IPS-NIHi11 (cell line): Measurements from ENCODE around the gene SLC44A4.
"Not testable (repeated sequence)": the region's sequence is repeated elsewhere in the genome, so short reads cannot be mapped to it uniquely, and the experiment has no call there.

Experiments
- DNase-seq: peaks from one replicate; pipeline ENCODE4 v3.0.0; 2012; ENCODE audit warnings: mixed read lengths, low spot score

The SLC44A4 gene

GRCh38 chr6:31827286-31828079 is 51.3 kb downstream of the SLC44A4 start, which contains the start of gene HSPA1B:
Gene HSPA1B, plus strand, starts transcription at chr6:31827738. Its CDS starts 213 bp downstream, at chr6:31827951.
- DNase-seq = peak; percentile 96

GRCh38 chr6:31826793-31827285 is 52.0 kb downstream of the SLC44A4 start:
- peak; percentile 49 for DNase-seq

DNA sequence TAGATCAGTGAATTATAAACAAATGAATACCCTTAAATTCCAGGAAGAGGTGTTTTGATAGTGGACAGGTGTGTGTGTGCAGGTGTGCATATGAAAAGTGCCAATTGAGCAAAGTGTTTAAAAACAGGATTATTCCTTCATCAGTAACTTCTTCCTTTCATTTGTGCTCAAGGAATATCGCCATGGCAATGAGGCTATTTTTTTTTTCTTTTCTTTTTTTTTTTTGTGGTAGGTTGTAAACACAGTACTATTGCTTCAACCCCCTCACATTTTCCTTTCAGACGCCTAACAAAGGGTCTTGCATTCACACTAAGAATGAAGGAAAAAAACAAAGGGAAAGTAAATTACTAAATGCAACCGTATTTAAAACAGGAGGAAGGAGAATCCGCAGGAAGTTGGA is 53.2 kb downstream of the SLC44A4 start:
- no peak for DNase-seq

GRCh38 chr6:31823592-31824196 is 55.1 kb downstream of the SLC44A4 start:
- not testable (repeated sequence) for DNase-seq

- peak; percentile 59 for DNase-seq
Measured at GRCh38 chr6:31822036-31822821, 56.6 kb downstream of the SLC44A4 start.

- DNase-seq = peak; percentile 58
Measured at GRCh38 chr6:31821301-31822035, 57.3 kb downstream of the SLC44A4 start.

DNA sequence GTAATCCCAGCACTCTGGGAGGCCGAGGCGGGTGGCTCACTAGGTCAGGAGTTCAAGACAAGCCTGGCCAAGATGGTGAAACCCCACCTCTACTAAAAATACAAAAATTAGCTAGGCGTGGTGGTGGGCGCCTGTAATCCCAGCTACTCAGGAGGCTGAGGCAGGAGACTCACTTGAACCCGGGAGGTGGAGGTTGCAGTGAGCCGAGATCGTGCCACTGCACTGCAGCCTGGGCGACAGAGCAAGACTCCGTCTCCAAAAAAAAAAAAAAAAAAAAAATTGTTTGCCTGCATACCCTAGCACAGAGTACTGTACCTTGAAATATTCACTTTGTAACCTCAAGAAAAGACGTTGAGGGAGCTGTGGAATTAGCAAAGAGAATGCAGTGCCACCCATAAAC is 58.4 kb downstream of the SLC44A4 start:
- DNase-seq = not testable (repeated sequence)

DNA sequence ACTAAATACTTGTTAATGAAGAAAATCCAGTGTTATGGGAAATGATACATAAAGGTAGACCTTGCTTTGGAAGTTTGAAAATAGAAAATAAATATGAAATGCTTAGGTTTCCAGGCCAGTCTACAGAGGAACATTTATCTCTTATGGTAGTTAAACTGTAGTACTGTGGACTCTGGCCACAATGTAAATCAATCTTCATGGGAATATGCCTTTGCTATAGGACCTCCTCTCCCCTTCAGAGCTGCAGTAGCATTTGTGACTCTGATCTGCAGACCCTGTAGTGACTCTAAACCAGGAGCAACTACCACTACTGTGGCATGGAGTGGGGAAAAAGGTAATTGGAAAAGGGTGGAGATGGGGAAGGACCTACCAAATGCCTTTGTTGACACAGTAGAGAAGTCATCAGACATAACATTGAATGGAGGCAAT is 58.9 kb downstream of the SLC44A4 start:
- no peak for DNase-seq

- DNase-seq = not testable (repeated sequence)
Measured at GRCh38 chr6:31817929-31818511, 60.8 kb downstream of the SLC44A4 start.

DNA sequence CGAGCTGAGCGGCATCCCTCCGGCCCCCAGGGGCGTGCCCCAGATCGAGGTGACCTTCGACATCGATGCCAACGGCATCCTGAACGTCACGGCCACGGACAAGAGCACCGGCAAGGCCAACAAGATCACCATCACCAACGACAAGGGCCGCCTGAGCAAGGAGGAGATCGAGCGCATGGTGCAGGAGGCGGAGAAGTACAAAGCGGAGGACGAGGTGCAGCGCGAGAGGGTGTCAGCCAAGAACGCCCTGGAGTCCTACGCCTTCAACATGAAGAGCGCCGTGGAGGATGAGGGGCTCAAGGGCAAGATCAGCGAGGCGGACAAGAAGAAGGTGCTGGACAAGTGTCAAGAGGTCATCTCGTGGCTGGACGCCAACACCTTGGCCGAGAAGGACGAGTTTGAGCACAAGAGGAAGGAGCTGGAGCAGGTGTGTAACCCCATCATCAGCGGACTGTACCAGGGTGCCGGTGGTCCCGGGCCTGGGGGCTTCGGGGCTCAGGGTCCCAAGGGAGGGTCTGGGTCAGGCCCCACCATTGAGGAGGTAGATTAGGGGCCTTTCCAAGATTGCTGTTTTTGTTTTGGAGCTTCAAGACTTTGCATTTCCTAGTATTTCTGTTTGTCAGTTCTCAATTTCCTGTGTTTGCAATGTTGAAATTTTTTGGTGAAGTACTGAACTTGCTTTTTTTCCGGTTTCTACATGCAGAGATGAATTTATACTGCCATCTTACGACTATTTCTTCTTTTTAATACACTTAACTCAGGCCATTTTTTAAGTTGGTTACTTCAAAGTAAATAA is 61.5 kb downstream of the SLC44A4 start:
- not testable (repeated sequence) for DNase-seq

DNA sequence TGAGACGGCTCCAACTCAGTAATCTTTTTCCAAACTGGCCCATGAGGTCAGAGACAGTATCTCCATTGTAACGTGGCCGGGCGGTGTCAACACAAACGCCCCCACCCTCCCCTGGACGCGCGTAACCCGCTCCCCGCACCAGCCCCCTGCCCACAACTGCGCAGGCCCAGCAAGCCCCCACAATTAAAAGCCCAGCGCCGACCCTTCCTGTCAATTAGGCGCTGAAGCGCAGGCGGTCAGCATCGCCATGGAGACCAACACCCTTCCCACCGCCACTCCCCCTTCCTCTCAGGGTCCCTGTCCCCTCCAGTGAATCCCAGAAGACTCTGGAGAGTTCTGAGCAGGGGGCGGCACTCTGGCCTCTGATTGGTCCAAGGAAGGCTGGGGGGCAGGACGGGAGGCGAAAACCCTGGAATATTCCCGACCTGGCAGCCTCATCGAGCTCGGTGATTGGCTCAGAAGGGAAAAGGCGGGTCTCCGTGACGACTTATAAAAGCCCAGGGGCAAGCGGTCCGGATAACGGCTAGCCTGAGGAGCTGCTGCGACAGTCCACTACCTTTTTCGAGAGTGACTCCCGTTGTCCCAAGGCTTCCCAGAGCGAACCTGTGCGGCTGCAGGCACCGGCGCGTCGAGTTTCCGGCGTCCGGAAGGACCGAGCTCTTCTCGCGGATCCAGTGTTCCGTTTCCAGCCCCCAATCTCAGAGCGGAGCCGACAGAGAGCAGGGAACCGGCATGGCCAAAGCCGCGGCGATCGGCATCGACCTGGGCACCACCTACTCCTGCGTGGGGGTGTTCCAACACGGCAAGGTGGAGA is 63.6 kb downstream of the SLC44A4 start, which contains the start of the genes HSPA1A and HSPA1L:
Gene HSPA1A (plus strand): TSS at position 519 of the 814 bp plus-strand sequence. CDS start 214 bp downstream, at position 733.
Gene HSPA1L (minus strand): TSS at position 259 of the 814 bp plus-strand sequence. CDS start 3,311 bp downstream, outside the sequence.
- DNase-seq = peak; percentile 83

- peak; percentile 90 for DNase-seq
Measured at GRCh38 chr6:31814677-31815024, 64.1 kb downstream of the SLC44A4 start.

DNA sequence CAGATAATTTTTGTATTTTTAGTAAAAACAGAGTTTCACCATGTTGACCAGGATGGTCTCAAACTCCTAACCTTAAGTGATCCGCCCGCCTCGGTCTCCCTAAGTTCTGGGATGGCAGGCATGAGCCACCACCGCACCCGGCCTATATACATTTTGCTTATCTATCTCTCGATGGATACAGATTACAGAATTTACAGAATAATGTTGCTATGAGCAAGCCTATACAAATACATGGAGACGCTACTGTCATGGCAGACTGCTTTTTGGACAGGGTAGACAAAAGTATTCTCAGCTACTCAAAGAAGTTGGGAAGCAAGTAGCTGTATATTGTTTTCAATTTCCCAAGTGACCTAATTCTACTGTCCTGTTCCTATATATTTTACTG is 65.3 kb downstream of the SLC44A4 start:
- no peak for DNase-seq
